Peyer's patch (tissue), 4 donors: ENCODE results near the gene DCST2. TPM values are rescaled to one million over a fixed set of nuclear protein-coding genes. Genes with fewer than 3 reads are reported as not detected.

Source experiments
- DNase-seq, 3 donors: peaks; one replicate each; pipeline ENCODE4 v3.0.0-alpha.2; 2017 to 2019
- H3K27ac ChIP-seq, 4 donors: fragments of 200-600 bp; sonication (generic); one replicate each; pipeline ENCODE4 v1.5.1; 2016 to 2019
- H3K27me3 ChIP-seq, 2 donors: fragments of 200-600 bp; sonication (generic); one replicate each; pipeline ENCODE4 v1.5.1; 2019
- H3K36me3 ChIP-seq, 3 donors: fragments of 200-600 bp; sonication (generic); one replicate each; pipeline ENCODE4 v1.5.1; 2016 to 2019
- H3K4me1 ChIP-seq, 4 donors: fragments of 200-600 bp; sonication (generic); one replicate each; pipeline ENCODE4 v1.5.1; 2016 to 2019
- H3K4me3 ChIP-seq, 4 donors: fragments of 200-600 bp; sonication (generic); 1 replicate in 3 of 4; 2 replicates in 1 of 4; pipeline ENCODE4 v1.5.1; 2016 to 2019; ENCODE audit warnings: mild to moderate bottlenecking in 1 of 4
- H3K9me3 ChIP-seq, 4 donors: fragments of 200-600 bp; sonication (generic); one replicate each; pipeline ENCODE4 v1.5.1; 2016 to 2019; ENCODE audit warnings: mild to moderate bottlenecking in 1 of 4
- POLR2A ChIP-seq, 2 donors: fragments of 450-650 bp; IDR thresholded peaks; one replicate each; pipeline ENCODE4 v1.5.1; 2017; ENCODE audit warnings: antibody characterized with exemption in 2 of 2, mild to moderate bottlenecking in 2 of 2, moderate library complexity in 2 of 2
- total RNA-seq, 4 donors: library from RNA; depleted of rRNA; stranded (reverse); fragments of >200 nt; gene quantifications; one replicate each; pipeline ENCODE4 v1.1.0, GENCODE V29; 2016
- TF ChIP-seq, protein P1 (sequence below), 6 experiments: fragments of 450-650 bp in 4 of 6; fragments of 200-600 bp in 2 of 6; sonication (generic) in 1 of 6; IDR thresholded peaks; one replicate each; pipeline ENCODE4 v1.5.1; 2017 to 2019; ENCODE audit warnings: antibody characterized with exemption in 6 of 6, mild to moderate bottlenecking in 3 of 6, moderate library complexity in 1 of 6

Gene DCST2
- total RNA-seq, 4 donors from 2014 or later, result 1.7 to 12.5 (median 5.3) TPM

DNA sequence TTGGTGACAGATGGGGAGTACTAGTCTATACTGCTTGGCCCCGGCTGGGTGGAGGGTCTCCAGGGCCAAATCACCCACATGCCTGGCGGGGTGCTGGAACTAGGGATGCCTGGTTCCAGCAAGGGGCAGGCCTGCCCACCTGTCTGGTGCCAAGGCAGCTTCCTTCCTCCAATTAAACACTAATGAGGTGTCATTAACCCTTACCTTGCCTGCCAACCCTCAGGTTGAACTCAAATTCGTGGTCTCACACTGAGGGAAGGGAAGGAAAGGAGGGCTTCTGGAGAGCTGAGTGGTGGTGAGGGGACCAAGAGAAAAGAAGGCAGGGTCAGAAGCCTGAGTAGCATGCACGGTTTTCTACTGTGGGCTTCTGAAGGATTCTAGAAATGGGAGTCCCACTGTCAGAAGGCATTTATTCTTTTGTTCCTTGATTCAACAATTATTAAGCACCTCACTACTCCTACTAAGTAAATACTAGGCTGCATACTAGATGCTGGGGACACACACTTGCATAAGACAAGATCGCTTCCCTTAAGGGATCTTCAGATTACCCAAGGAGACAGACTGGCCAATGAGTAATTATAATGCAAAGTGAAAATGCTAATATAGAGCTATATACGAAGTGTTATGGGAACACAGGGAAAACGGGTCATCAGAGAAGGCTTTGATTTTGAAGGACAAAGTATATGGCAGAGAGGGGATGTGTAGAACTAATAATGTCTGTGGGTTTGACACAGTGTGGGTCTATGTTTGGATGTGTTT, 39.1 kb upstream of the DCST2 start:
- H3K9me3 ChIP-seq, result no peaks in the 10 kb centered on the region
- peaks cover 0 to 13% (median 0%) of the 10 kb centered on the region in 3 donors for H3K36me3 ChIP-seq
- no peak for DNase-seq

DNA sequence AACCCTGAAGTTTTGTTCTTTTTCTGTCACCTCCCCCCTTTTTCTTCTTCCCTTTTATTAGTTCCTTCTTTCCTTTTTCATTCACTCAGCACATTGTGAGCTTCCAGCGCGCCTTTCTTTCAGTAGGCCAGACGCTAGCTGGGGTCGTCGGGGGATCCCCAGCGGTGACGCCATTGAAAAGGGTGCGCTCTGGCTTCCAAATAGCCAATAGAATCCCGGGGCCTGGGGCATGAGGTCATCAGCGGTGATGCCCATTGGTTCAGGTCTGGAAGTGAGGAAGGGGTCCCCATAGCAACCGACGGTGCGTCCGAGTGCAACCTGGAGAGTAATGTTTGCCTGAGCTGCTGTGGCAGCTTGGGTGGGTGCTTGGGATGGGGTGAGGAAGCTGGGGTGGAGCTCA, 38.1 kb upstream of the DCST2 start:
- TF ChIP-seq POLR2A (IDR thresholded peaks at IDR 0.05), result no peak
- TF ChIP-seq, protein P1, sequence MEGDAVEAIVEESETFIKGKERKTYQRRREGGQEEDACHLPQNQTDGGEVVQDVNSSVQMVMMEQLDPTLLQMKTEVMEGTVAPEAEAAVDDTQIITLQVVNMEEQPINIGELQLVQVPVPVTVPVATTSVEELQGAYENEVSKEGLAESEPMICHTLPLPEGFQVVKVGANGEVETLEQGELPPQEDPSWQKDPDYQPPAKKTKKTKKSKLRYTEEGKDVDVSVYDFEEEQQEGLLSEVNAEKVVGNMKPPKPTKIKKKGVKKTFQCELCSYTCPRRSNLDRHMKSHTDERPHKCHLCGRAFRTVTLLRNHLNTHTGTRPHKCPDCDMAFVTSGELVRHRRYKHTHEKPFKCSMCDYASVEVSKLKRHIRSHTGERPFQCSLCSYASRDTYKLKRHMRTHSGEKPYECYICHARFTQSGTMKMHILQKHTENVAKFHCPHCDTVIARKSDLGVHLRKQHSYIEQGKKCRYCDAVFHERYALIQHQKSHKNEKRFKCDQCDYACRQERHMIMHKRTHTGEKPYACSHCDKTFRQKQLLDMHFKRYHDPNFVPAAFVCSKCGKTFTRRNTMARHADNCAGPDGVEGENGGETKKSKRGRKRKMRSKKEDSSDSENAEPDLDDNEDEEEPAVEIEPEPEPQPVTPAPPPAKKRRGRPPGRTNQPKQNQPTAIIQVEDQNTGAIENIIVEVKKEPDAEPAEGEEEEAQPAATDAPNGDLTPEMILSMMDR (IDR thresholded peaks at IDR 0.05), result no peak
- H3K4me1 ChIP-seq, result peaks cover 0 to 18% (median 6%) of the 10 kb centered on the region in 4 donors
- no peaks in the 10 kb centered on the region for H3K27me3 ChIP-seq
- no peak for DNase-seq
- no peak overlapping the region for H3K4me3 ChIP-seq
- H3K27ac ChIP-seq, result peak overlapping the region in 1 of 4 donors; percentile 30
- peaks cover 0 to 18% (median 0%) of the 10 kb centered on the region in 3 donors for H3K36me3 ChIP-seq
- H3K9me3 ChIP-seq, result no peaks in the 10 kb centered on the region

More for the DNA sequence above, 39.1 kb upstream of the DCST2 start:
- Histone ChIP-seq H3K4me3 (no peak overlapping the region), H3K4me1 (peaks cover 0 to 18% (median 6%) of the 10 kb centered on the region in 4 donors), H3K27ac (no peak overlapping the region), H3K27me3 (no peaks in the 10 kb centered on the region)
- TF ChIP-seq, protein P1 (IDR thresholded peaks at IDR 0.05), result no peak
- TF ChIP-seq POLR2A (IDR thresholded peaks at IDR 0.05), result no peak

DNA sequence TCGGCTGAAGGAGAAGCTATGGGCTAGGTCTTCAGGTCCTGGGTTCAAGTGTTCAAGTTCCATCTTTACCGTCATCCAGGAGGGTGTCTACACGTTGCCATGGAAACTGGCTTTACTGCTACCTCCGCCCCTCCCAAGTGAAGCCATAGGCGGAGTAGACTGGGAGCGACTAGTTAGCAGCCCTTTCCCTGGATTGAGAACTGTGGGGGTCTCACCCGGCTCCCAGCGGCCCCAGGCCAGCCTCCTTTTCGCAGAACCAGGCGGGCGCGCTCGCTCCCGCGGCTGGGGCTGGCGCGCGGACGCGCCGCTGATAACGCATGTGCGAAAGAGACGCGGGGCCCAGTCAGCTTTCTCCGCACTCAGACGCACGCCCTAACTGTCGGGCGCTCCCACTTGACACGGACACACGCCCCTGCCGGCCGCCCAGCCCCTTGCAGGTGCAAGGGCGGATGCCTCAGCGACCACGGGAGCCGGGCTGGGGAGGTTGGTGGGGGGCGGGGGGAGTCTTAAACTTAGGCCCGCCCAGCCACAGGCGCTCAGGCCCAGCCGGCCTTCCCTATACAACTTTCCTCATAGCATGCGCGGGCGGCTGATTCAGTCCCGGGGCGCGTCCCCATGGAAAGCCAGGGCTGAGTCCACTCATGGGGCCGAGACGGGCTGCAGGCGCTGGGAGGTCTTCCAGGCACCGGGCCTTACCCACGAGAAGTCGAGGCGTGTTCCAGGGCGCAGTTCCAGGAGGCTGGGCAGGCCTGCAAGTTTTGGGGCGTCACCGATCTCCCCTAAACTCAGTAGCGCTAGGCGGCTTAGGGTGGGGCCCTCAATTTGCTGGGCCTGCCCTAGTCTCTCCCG, 37.4 kb upstream of the DCST2 start:
- peak; percentile 86 to 92 (median 88) for DNase-seq
- TF ChIP-seq POLR2A (IDR thresholded peaks at IDR 0.05), result no peak
- TF ChIP-seq, protein P1 (IDR thresholded peaks at IDR 0.05), result peak; percentile 18 to 60 (median 55)
- peak overlapping the region; percentile 19 to 46 (median 36) for H3K4me3 ChIP-seq
- H3K27ac ChIP-seq, result peak overlapping the region; percentile 24 to 55 (median 33)
- H3K9me3 ChIP-seq, result no peaks in the 10 kb centered on the region
- no peaks in the 10 kb centered on the region for H3K27me3 ChIP-seq
- H3K36me3 ChIP-seq, result peaks cover 0 to 18% (median 0%) of the 10 kb centered on the region in 3 donors
- peaks cover 0 to 18% (median 6%) of the 10 kb centered on the region in 4 donors for H3K4me1 ChIP-seq

DNA sequence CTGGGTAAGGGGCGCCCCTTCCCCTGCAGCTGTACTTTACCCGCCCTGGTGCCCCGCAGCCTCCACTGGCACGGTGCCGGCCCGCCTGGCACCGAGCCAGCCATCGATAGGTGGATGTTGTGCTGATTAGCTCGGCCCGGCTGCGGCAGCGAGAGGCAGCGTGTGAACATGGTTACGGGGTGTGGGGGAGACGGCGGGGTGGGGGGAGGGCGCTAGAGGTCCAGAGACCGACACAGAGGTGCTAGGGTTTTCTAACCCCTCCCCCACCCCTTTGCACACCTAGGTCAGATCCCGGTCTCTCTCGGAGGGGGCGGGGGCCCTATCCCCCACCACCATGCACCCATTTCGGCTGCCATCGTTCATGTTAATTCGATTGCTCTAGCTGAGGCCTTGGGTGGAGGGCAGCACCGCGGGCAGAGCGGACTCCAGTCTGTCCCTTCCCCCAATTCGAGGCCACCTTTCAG, 36.6 kb upstream of the DCST2 start:
- H3K36me3 ChIP-seq, result peaks cover 0 to 18% (median 0%) of the 10 kb centered on the region in 3 donors
- DNase-seq, result no peak
- no peaks in the 10 kb centered on the region for H3K9me3 ChIP-seq
- peaks cover 0 to 18% (median 6%) of the 10 kb centered on the region in 4 donors for H3K4me1 ChIP-seq
- H3K27ac ChIP-seq, result no peak overlapping the region
- H3K27me3 ChIP-seq, result no peaks in the 10 kb centered on the region
- TF ChIP-seq POLR2A (IDR thresholded peaks at IDR 0.05), result no peak
- TF ChIP-seq, protein P1 (IDR thresholded peaks at IDR 0.05), result no peak
- peak overlapping the region in 2 of 4 donors; percentile 19 to 41 for H3K4me3 ChIP-seq

DNA sequence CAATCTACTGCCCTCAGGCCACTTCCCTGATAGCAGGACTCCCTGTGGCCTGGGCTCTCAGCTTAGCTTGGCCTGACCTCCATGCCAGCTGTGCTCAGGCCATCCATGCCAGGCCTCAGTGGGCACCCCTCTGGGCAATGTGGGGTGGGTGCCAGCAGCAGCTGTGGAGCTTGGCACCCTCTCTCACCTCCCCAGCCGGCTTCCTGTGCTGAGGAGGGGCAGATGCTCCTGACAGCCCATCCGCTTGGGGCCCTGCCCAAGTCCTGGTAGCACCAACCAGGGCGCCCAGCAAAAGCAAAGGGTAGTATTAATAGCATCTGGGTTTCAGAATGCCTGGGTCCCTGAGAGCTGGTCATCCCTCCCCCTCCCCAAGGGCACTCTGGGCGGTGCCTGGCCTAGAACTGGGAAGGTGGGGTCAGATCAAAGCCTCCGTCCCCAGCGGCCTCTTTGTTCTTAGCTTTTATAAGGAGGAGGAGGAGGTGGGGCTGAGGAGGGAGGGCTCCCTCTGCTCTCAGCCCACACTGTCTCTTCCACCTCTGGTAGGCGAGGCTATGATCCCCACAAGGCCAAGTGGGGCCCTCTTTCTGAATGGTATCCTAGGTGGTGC, 36.1 kb upstream of the DCST2 start:
- no peak for DNase-seq
- Histone ChIP-seq H3K9me3 (no peaks in the 10 kb centered on the region), H3K4me1 (peaks cover 0 to 23% (median 6%) of the 10 kb centered on the region in 4 donors), H3K27me3 (no peaks in the 10 kb centered on the region), H3K4me3 (no peak overlapping the region), H3K36me3 (peaks cover 0 to 18% (median 0%) of the 10 kb centered on the region in 3 donors), H3K27ac (no peak overlapping the region)
- TF ChIP-seq, protein P1 (IDR thresholded peaks at IDR 0.05), result no peak
- no peak for TF ChIP-seq POLR2A (IDR thresholded peaks at IDR 0.05)
